ENCODE measurements around the gene BMPER.
A peak's percentile ranks its signal among the peaks of the same experiment; 100 is the strongest.

The BMPER gene

DNA sequence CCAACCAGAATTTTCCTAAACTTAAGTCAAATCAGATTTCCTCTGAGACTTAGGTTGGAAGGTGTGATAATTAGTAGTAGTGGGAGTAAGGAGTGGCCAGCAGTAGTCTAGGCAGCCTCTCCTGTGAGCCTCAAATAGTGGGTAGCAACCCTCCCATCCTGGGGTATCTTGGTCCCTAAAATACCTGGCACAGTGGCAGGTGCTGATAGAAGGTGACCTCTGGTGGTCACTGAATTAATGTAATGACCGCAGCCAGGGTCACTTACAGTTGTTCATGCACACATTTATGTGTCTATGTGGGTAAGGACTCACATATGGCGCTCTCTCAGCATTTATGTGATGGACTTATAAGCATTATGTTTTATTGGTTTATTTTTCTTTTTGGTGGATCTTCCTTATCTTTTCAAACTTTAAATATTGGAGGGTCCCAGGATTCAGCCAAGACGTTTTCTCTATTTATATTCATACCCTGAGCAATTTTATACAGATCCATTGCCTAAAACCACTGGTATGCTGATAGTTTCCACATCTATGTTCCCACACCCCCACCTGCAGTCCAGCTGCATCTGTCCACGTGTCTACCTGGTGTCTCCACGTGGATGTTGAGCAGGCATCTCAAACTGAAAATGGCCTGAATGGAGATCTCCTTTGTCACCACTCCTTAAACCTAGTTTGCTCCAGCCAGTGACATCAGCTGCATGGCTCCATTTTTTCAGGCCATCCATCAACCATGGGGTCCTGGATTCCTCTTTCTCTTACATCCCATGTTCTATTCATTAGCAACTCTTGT lies 18.3 kb downstream of the BMPER start:
- no peak for DNase-seq (ENCODE audit: low read depth)

- no peak for DNase-seq (ENCODE audit: low read depth)
Measured at GRCh38 chr7:33926535-33926934, 21.2 kb downstream of the BMPER start.

- no peak for DNase-seq (ENCODE audit: low read depth)
Measured at GRCh38 chr7:33928986-33929385, 23.6 kb downstream of the BMPER start.

GRCh38 chr7:33932221-33932620 lies 26.9 kb downstream of the BMPER start:
- DNase-seq (ENCODE audit: low read depth), result no peak

DNA sequence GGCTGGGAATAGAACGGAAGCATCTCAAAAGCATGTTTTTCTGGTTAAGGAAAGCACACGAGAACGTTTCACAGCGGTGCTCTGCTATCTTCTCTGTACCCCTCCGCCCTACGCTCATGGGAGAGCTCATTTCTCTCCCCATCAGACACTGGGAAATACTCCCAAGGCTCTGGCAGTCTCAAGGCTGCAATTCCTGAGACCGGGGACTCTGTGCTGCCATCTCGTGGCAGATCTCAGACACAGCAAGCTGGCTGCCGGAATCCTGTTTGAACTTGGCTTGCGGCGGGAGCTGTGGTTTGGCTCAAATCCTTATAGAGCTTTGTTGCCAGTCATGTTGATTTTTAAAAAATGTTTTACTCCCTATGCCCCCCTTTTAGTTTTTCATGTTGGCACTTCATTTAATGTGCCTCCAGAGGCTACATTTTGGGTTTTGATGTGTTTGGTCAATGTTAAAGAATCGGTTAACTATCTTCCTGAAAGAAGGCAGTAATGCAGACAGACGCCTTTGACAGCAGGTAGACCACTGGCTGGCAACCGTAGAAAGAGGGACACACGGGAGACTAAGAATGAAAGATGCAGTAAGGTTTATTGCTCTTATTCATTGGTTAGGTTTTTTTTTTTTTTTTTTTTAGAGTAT lies 27.6 kb downstream of the BMPER start:
- DNase-seq (ENCODE audit: low read depth), result peak; percentile 89

GRCh38 chr7:33933611-33934281 lies 28.4 kb downstream of the BMPER start:
- peak; percentile 28 for DNase-seq (ENCODE audit: low read depth)

GRCh38 chr7:33934391-33934790 lies 29.1 kb downstream of the BMPER start:
- DNase-seq (ENCODE audit: low read depth), result no peak

- DNase-seq (ENCODE audit: low read depth), result no peak
Measured at GRCh38 chr7:33936503-33936902, 31.2 kb downstream of the BMPER start.

DNA sequence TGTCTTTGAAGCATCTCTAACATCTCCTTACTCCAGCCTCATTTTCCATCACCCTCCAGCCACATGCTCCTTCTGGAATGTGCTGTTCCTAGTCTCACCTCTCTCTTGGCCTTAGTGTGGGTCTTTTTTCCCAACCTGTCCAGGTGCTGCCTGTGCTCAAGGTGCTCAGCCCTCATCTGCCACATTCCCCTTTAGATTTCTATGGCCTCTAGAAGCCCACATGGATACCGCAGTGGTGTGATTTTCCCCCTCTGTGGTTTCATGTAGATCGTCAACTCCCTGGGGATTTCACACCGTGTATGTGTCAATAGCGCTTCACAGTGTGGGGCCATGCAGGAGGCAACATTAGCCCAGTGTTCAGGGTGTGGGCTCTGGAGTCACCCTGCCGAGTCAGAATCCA lies 32.5 kb downstream of the BMPER start:
- no peak for DNase-seq (ENCODE audit: low read depth)

DNA sequence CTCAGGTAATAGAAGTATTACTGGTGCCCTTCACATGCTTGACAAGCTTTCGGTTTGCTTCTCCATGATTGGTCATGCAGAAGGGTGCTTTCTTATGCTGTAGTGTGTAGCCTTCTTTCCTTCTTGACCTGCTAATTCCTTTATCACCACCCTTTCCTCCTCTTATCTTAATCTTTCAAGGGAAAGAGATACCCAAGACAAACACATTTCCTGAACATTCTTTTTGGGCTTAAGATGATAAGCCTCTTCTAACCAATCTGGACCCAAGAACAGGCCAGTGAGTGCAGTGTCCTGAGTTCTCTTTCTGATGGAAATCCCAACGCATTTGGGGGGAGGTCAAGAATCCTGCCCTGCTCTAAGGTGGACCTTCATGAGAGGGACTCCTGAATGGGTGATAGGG lies 33.8 kb downstream of the BMPER start:
- DNase-seq (ENCODE audit: low read depth), result no peak

- no peak for DNase-seq (ENCODE audit: low read depth)
Measured at GRCh38 chr7:33940503-33940902, 35.2 kb downstream of the BMPER start.

DNA sequence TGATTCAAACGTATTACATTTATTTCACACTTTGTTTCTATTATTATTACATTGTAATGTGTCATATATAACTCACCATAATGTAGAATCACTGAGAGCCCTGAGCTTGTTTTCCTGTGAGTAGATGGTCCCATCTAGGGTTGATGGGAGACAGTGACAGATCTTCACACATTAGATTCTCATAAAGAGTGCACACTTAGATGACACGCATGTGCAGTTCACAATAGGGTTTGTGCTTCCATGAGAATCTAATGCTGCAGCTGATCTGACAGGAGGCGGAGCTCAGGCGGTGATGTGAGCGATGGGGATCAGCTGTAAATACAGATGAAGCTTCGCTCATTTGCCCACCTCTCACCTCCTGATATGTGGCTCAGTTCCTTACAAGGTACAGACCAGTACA lies 36.1 kb downstream of the BMPER start:
- no peak for DNase-seq (ENCODE audit: low read depth)

- DNase-seq (ENCODE audit: low read depth), result no peak
Measured at GRCh38 chr7:33946094-33946699, 40.9 kb downstream of the BMPER start.

- DNase-seq (ENCODE audit: low read depth), result no peak
Measured at GRCh38 chr7:33950047-33950714, 44.8 kb downstream of the BMPER start.

- no peak for DNase-seq (ENCODE audit: low read depth)
Measured at GRCh38 chr7:33952824-33953223, 47.5 kb downstream of the BMPER start.

GRCh38 chr7:33958104-33958503 lies 52.8 kb downstream of the BMPER start:
- no peak for DNase-seq (ENCODE audit: low read depth)

DNA sequence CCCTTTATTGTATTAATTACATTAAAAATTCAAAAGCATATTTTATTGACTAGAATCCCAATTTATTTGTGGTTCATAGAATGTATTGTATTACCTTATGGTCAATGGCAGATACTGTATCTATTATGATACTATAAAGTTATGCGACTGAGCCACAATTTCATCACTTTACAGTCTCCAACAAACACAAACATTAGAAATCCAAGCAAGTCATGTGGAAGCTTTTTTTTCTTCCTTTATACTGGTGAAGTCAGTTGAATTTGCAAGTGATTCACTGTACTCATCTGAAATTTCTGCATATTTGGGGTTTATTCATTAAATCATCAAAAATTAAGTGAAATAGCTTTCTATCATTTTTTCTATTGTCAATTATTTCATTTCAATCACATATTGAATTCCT lies 54.3 kb downstream of the BMPER start:
- no peak for DNase-seq (ENCODE audit: low read depth)

DNA sequence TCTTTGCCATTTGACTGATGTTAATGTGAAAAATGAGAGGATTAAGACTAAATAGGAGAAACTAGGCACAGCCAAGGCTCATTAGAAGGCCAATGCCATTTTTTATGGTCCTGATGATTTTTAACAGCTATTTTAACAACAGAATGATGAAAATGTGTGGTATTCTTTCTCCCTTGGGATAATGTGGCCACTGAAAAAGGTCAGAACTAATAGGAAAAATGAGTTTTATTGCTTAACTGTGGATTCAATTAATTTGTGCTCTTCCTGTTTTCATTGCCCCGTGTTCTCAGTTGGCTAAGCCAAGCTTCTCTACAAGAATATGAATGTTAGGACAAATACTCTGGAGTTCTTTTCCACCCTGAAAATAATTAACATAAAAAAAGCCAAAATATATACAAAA lies 56.6 kb downstream of the BMPER start:
- DNase-seq (ENCODE audit: low read depth), result no peak

DNA sequence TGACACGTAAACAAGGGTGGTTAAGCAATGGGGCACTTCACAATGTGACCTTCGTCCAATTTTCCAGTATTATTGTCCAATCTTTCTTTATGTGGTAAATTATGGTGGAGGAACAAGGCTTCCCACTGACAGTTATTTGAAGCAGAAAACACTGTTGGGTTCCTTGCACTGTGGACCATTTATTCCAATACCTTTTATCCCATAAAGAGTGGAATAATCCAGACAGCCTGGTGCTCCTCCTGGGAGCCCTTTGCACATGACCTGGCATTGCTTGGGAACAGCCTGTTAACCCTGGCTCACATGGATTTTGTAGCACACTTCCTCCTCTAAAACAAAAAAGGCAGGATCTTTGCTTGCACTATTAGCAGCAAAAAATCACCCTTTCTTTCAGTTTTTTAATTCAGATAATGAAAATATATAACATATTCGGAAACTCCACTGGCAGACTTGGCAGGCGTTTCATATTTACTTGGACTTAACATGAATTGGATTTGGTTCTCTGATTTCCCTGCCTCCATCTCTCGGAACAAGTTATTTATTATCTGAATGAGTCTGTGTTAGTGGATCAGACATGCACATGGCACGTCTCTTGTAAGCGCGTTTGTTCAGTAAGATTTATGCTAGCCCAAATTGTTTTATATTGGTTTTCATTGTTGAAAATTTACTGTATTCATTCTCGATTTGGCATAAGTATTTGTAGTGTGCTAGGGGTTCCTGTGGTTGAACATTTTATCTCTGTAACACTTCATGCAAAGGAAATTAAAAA lies 59.3 kb downstream of the BMPER start:
- DNase-seq (ENCODE audit: low read depth), result no peak

DNA sequence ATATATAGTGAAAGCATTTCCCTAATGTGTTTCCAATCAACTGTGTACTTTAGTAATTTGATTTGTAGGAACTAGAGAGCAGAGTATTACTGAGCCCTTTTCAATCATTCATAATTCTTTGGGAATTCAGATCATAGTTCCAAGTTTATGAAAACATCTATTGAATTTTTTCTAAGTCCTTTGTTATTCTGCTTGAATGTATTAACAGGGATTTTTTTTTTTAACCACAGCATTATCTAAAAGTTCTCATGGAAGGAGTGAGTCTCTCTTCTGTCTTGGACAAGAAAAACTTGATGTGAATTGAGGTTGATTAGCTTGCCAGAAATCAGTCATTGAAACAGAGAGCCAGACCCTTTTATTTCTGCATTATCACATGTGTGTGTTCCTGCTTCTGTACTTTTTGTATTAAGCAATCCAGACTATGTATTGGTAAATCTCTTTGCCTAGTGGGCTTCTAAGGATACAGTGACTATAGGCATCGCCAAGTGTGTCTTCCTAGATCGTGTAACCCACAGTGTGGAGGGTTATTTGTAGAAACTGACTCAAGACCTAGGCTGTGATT lies 59.9 kb downstream of the BMPER start:
- DNase-seq (ENCODE audit: low read depth), result peak; percentile 38

DNA sequence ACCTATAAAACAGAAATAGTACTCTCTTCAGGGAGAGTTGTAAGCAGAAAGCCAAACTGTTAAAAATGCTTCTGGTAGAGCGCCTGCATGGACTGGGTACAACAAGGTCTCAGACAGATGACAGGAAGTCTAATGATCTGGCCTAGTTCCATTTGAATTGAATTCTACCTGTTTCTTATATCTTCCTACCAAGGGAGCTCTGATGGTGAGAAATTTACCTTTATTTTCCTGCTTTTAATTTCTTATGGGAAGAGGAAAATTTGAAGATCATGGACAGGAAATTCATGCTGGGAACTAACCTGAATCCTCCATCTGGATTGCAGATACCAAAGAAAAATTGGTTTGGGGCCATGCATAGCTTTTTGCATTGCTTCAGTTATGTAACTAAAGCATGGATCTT lies 63.3 kb downstream of the BMPER start:
- no peak for DNase-seq (ENCODE audit: low read depth)

Measured in fibroblast of the conjunctiva (primary cell).